ENCODE results near the gene PAGR1.
"Not testable (repeated sequence)": the region's sequence is repeated elsewhere in the genome, so short reads cannot be mapped to it uniquely, and the experiment has no call there.

Gene PAGR1

DNA sequence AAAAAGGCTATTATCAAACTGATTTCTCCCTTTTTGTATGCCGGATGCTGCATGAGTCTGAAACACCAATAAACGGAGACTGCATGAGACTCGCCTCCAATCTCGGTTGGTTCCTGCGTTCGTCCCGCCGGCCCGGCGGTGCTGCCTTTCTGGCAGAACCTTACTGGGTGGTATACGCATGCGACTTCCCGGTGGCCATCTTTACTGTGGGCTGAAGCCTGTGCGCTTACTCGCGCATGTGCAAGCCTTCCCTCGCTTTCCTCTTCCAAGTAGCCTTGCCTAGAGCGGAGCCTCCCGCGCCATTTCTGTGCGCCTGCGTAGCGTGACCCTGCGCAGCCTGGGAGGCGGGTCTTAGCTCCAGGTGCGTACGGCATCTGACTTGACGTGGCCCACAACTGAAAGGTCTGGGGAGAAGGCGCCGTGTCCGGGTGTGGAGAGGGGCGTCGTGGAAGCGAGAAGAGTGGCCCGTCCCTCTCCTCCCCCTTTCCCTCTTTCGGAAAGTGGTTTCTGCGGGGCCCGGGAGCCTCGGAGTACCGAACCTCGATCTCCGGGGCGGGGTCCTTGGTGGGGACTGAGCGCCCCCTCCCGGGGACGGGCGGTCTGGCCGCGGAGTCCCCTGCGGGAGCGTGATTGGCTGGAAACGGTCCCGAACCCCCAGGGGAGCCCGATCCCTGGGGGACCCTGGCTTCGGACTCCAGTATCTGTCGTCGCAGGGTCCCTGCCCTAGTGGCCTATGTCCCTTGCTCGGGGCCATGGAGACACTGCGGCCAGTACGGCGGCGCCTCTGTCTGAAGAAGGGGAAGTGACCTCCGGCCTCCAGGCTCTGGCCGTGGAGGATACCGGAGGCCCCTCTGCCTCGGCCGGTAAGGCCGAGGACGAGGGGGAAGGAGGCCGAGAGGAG lies at the start of gene PAGR1:
PAGR1 (plus strand) TSS at position 360 of the 901 bp plus-strand sequence; CDS start at position 734, 374 bp downstream.
- DNase-seq: peak; percentile 98

DNA sequence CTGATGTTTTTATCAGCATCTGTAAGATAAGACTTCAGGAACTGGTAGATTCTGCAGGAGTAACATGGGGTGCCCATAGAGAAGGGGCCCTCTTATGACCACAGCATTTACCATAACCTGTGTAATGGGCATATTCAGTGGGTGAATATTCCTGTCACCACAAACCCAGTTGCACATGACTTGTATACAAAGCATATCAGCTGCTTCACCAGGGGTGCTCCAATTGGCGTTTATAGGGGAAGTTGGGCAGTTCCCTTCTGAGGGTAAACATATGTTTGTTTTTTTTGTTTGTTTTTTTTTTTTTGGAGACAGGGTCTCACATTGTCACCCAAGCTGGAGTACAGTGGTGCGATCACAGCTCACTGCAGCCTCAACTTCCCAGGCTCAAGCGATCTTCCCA lies 49.4 kb upstream of the PAGR1 start:
- no peak for DNase-seq

DNA sequence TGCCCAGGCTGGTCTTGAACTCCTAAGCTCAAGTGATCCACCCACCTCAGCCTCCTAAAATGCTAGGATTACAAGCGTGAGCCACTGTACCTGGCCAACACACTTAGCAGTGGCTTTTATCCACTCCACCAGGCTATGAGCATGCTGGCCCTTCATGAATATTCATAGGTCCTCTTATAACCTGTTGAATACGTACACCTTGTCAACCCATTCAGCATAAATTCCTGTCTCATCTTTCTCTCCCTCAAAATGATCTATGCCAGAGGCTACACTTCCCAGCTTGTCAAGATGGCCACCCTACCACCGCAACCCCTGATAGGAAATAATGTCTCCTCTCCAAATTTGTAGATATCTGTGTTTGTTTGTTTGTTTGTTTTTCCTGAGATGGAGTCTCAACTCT lies 48.9 kb upstream of the PAGR1 start:
- no peak for DNase-seq

DNA sequence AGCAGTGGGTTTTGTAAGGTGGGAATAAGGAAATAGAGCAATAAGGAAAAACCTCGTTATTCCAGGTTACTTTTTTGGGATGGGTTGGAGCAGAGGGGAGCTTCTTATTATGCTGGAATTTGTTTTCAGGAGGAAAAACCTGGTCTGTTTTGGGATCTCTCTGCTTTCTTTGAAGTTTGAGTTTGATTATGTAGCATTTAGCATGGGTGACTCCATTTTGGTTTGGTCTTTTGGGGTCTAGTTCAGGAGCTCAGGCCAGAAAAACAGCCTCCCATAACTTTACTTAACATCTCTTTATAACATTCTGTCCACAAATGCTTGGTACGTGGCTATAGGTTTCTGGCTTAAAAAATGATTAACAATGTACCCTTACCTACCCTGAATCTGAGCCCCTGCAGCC lies 46.4 kb upstream of the PAGR1 start:
- DNase-seq: no peak

DNA sequence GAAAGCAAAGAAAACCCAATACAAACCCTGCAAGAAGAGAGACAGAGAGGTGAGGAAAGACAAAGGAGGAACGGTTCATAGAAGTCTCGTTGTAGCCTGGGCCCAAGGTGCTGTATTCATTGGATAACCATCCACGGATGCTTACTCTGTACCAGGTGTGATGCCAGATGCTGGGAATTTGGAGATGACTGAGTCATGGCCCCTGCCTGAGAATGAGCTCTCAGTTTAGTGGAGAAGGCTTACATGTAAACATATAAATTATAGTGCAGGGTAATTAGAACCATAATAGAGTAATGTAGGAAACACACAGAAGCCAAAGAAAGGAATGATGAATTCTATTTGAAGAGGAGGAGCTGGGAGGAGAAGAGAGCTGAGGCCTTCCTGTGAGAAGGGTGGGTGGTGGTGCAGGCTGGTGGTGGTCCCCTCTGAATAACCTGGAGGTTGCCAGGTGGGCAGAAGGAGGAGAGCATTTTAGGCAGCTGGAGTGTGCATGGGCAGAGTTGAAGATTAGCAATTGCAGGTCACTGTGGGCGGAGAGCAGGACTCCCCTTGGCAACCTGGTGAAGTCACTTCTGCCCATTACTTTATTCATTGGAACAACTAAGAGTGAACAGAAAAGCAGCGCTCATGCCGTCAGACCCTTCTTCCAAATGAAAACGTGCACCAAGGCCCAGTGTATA lies 45.6 kb upstream of the PAGR1 start:
- DNase-seq: no peak

DNA sequence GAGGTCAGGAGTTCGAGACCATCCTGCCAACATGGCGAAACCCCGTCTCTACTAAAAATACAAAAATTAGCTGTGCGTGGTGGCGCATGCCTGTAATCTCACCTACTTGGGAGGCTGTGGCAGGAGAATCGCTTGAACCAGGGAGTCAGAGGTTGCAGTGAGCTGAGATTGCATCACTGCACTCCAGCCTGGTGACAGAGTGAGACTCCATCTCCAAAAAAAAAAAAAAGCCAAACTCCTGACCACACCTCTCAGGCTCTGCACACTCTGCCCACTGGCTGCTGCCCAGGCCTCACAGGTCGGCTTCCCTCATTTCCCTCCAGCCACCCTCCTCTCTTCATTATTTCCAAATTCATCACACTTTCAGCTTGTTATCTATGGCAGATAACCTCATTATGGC lies 43.6 kb upstream of the PAGR1 start:
- DNase-seq: peak; percentile 27

DNA sequence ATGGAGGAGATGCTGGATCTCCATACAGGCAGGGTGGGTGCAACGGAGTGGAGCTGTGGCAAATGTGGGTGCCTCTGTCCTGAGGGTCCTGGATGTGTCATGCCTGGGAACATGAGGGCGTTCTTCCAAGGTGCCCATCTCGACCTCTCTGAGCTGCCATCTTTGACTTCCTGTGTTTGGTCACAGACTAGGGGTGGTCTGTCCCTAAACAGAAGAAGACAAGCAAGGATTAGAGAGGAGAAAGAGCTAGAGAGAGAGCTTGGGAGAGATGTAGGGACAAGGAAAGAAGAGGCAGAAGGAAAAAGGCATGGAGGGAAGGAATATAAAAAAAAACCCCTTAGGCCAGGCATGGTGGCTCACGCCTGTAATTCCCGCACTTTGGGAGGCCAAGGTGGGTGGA lies 41.2 kb upstream of the PAGR1 start:
- DNase-seq: no peak

DNA sequence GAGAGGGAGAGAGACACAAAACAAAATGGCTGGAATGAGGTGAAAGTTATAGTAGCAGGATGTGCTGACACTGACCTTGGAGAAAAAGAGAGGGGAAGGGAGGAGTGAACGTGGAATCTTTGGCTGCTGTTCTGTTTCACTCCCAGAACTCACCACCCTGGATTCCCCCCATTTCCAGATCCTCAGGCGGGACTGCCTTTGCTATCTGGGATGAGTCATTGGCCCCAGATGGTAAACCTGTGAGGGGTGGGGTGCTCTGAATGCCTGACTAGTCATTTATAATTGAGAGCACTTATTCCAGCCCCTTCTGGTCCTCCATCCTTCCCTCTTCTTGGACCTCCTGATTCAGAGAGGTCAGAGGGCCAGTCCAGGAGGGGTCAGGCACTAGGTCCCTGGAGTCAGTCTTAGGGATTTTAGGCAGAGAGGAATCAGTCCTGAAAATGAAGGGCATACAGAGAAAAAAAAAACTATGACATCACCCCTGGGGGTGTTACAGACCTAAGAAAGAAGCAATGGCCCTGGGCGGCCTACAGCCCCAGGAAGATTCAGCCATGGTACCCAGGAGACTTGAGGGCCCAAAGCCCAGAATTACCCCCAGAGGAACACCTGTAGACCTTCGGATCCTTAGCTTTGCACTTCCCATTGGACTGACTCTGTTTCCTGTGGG lies 40.1 kb upstream of the PAGR1 start:
- no peak for DNase-seq

DNA sequence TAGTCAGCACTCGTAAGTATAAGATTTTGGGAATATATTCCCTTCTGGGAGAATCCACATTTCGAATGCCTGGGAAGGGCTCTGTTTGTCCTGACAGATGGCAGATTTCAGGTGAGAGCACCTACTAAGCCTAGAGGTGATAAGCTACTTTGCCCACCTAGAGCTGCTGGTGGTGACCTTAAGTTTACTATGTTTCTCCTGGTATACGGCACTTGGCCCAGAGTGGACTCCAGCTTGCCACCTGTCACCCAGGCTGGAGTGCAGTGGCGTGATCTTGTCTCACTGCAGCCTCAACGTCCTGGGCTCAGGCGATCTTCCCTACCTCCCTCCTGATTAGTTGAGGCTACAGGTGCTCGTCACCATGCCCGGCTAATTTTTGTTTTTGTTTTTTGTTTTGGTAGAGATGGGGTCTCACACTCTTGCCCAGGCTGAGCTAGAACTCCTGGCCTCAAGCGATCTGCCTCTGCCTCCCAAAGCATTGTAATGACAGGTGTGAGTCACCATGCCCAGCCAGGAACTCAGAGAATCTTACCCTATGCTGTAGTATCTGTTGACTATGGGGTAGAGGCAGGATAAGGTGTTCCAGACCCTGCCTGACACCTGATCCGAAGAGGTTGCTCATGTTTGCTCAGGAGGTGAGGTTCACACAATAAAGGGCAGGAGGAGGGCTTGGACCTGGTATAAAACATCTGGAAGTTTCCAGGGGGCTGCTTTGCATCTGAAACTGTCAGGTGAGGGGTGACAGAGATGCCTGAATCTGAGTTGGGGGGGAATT lies 38.2 kb upstream of the PAGR1 start, which contains the start of gene ZG16:
ZG16 (plus strand) TSS at position 681 of the 775 bp plus-strand sequence. CDS start 1,011 bp downstream, outside the sequence.
- DNase-seq: no peak

DNA sequence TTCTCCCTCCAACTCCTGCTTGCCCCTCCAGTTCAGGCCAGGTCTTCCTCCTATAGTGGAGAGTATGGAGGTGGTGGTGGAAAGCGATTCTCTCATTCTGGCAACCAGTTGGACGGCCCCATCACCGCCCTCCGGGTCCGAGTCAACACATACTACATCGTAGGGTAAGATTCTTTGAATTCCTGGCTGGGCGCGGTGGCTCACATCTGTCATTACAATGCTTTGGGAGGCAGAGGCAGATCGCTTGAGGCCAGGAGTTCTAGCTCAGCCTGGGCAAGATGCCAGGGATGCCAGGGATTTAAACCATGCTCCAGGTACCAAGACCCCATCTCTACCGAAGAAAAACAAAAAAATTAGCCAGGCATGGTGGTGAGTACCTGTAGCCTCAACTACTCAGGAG lies 36.5 kb upstream of the PAGR1 start:
- DNase-seq: no peak

DNA sequence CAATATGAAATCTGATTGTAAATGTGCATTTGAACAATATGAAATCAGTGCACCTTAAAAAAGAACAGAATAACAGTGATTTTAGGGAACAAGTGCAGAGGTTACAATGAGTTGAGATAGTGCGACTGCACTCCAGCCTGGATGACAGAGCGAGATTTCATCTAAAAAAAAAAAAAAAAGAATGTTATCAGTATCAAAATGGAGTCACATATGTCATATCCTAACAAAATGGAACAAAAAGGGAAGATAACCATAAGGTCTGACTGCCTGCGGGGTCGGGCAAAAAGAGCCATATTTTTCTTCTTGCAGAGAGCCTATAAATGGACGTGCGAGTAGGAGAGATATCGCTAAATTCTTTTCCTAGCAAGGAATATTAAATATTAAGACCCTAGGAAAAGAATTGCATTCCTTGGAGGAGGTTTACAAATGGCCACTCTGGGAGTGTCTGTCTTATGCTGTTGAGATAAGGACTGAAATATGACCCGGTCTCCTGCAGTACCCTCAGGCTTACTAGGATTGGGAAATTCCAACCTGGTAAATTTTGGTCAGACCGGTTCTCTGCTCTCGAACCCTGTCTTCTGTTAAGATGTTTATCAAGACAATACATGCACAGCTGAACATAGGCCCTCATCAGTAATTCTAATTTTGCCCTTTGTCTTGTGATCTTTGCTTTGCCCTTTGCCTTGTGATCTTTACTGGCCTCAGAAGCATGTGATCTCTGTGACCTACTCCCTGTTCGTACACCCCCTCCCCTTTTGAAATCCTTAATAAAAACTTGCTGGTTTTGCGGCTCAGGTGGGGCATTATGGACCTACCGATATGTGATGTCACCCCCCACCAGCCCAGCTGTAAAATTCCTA lies 32.6 kb upstream of the PAGR1 start:
- DNase-seq: not testable (repeated sequence)

DNA sequence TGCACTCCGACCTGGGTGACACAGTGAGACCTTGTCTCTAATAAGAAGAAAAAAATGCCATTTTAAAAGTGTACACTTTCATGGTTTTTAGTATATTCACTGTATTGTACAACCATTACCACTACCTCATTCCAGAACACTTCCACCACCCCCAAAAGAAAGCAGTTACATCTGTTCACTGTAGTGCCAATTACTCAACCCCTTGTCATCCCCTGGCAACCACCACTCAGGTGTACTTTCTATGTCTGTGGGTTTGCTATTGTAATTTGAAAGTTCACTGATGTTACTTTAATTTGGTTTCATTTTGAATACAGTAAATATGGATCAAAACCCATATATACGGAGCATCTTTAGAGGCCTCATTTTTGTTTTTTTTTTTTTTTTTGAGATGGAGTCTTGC lies 31.8 kb upstream of the PAGR1 start:
- no peak for DNase-seq

DNA sequence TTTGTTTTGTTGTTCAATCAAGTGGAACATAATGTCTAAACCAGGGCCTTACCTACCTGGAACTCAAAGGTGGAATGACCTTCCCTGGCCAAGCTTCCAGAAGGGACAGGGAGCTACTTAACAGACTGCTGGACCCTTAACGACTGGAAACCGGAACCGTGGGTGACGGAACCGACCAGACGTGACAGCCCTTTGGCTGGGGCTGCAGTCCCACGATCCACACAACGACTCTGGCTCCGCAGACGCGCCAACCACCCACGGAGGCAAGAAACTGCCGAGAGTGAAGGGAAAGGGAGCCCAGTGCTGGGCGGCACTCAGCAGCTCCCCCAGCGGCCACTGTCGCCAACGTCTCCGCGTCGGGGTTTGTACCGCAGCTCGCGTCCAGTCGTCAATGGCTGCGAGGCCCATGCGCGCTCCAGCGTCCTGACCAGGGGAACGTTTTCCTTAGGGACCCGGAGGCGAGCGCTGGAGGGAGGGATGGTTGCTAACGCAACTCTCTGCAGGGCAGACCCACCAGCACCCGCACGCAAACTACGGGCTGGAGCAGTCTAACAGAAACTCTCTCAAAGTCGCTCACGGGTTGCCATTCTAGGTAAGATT lies 31.0 kb upstream of the PAGR1 start:
- DNase-seq: peak; percentile 69

DNA sequence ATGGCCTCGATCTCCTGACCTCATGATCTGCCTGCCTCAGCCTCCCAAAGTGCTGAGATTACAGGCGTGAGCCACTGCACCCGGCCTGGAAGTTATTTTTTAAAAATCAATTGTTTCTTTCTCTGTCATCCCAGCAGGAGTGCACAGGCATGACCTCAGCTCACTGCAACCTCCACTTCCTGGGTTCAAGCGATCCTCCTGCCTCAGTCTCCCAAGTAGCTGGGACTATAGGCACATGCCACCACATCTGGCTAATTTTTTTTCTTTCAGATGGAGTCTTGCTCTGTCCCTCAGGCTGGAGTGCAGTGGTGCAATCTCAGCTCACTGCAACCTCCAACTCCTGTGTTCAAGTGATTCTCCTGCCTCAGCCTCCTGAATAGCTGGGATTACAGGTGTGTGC lies 28.8 kb upstream of the PAGR1 start:
- DNase-seq: not testable (repeated sequence)

DNA sequence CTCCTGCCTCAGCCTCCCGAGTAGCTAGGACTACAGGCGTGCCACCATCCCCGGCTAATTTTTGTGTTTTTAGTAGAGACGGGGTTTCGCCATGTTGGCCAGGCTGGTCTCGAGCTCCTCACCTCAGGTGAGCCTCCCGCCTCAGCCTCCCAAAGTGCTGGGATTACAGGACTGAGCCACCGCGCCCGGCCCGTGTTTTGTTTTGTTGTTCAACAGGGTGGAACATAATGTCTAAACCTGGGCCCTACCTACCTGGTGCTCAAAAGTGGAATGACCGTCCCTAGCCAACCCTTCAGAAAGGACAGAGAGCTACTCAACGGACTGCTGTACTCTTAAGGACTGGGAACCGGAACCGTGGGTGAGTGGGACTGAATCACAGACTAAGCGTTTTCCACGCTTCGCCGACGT lies 26.2 kb upstream of the PAGR1 start:
- DNase-seq: no peak

DNA sequence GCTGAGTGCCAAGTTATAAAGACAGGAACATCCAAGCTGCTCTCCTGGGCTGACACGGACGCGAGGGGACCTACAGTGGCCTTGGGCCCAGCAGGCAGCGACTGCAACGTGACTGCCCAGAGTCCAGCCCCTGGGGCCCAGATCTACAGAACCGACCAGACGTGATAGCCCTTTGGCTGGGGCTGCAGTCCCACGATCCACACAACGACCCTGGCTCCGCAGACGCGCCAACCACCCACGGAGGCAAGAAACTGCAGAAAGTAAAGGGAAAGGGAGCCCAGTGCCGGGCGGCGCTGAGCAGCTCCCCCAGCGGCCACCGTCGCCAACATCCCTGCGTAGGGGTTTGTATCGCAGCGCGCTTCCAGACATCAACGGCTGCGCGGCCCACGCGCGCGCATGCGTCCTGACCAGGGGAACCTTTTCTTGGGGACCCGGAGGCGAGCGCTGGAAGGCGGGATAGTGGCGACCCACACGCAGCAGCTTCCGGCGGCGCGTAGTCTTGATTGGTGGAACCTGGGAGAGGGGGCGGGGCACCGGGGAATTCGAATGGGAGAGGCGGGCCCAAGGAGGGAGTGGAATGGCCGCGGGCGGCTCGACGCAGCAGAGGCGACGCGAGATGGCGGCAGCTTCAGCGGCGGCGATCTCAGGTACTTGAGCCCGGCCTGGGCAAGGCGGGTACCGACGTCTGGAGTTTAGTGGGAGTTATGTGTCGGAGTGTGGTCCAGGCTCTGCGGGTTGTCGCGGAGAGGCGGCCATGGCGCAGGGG lies 25.6 kb upstream of the PAGR1 start, which contains the start of gene KIF22:
KIF22 (plus strand) TSS at position 569 of the 766 bp plus-strand sequence; CDS start at position 578, 9 bp downstream.
- DNase-seq: peak; percentile 98

DNA sequence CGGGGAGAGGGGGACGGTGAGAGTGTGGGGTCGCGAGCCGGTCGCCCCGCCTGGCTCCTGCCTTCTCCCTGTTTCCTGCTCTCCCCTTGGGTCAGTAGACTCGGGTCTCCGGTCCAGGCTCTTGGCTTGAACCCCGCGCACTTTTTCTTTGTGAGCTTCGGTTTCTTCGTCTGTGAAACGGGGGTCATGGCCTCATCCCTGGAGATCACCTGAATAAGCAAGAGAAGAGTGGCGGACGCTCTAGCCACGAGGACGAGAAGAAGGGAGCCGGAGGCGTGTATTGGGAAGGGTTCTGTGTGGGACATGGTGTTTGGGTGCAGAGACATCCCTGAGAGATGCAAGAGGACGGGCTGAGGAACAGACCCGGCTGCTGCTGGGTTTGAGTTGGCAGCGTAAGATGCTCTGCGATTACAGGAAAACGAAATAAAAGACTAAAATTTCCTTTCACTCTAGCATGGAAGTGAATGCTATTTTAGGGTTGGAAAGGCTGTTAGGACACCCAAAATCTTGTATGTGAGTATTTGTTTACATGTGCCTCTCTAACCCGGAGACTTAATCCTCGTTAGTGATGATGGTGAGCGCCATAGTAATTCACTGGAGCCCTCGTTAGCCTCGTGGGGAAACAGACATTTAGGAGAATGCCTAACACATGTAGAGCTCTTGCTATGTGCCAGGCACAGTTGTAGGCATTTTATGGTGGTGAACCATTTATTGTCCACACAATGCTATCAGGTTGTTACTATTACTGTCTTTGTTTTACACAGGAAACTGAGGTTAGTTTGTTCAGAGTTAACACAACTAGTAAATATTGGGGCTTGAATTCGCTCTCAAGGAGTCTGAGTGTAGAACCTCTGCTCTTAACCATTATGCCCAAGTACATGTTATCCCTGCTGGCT lies 24.8 kb upstream of the PAGR1 start:
- peak; percentile 40 for DNase-seq

DNA sequence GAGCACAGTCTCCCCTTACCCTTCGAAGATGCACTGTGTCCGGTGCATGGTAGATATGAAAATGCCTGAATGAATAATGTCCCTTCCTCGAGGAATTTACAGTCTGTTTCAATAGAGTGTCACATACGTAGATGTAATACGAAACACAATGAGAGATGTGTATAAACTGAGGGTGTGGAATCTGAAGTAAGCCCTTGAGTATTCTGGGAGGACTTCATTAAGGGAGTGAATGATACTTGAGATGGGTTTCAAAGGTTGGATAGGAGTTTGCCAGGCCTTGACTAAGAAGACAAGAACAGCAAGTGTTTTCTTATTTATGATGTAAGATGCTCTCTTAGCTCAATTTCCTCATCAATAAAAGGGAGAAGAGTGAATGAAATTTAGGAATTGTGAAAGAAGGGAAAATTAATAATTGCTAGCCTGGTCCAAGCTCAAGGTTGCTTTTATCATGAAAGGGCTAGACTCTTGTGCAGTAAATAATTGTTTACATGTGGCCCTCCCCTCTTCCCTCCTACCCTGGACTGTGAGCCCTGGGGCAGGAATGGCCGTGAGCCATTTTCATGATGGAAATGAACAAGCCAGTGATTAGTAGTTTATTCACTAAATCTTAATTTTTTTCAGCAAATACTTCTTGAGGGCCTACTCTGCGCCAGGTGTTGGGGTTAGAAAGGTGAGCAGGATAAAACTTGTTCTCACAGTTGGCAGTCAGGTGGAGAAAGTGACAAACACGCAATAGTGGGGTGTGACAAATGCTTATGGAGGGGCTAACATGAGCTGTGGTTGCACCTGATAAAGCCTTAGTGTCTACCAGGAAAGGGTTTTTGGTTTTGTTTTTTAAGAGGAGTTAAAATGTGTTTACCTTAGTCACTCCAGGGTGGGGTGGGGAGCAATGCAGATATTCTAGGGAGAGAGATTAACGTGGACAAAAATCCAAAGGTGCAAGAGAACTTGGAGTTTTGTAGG lies 23.8 kb upstream of the PAGR1 start:
- peak; percentile 58 for DNase-seq
